Dendritic cell treated with granulocyte-macrophage colony-stimulating factor and Interleukin-4, amounts not matched to agents 40 ng/mL and 50 ng/mL, for 4 days (primary cell): Measurements from ENCODE around the gene ATG14.

Source experiments
- H3K27ac Mint-ChIP-seq: one replicate; pipeline ENCODE4 v1.8.0; 2022; ENCODE audit warnings: mild to moderate bottlenecking, mixed read lengths
- H3K27me3 Mint-ChIP-seq: one replicate; pipeline ENCODE4 v1.8.0; 2022; ENCODE audit warnings: mild to moderate bottlenecking, mixed read lengths
- H3K36me3 Mint-ChIP-seq: one replicate; pipeline ENCODE4 v1.8.0; 2022; ENCODE audit warnings: low read depth, mixed read lengths
- H3K4me1 Mint-ChIP-seq: one replicate; pipeline ENCODE4 v1.8.0; 2022; ENCODE audit warnings: low read depth, mixed read lengths
- H3K4me3 Mint-ChIP-seq: one replicate; pipeline ENCODE4 v1.8.0; 2022; ENCODE audit warnings: mild to moderate bottlenecking, moderate library complexity, mixed read lengths
- H3K9me3 Mint-ChIP-seq: one replicate; pipeline ENCODE4 v1.8.0; 2022; ENCODE audit warnings: mixed read lengths
- intact Hi-C: fragments of 100-400 bp; cut with micrococcal nuclease; formaldehyde crosslinking; loops from one replicate; pipeline ENCODE4 v1.15.0; 2022

The ATG14 gene

GRCh38 chr14:55446127-55446736, 34.6 kb upstream of the ATG14 start:
- peaks cover 1% of the 10 kb centered on the region for H3K27me3 Mint-ChIP-seq
- no peak overlapping the region for H3K27ac Mint-ChIP-seq
- H3K36me3 Mint-ChIP-seq: no peaks in the 10 kb centered on the region
- intact Hi-C loops: loop anchor here (1.0 kb wide), 1 partner anchor 133 kb away; no protein-coding TSS in a partner anchor
- peaks cover 43% of the 10 kb centered on the region for H3K4me1 Mint-ChIP-seq
- H3K9me3 Mint-ChIP-seq: no peaks in the 10 kb centered on the region
- no peak overlapping the region for H3K4me3 Mint-ChIP-seq

- H3K27me3 Mint-ChIP-seq: peaks cover 37% of the 10 kb centered on the region
- no peaks in the 10 kb centered on the region for H3K36me3 Mint-ChIP-seq
- H3K4me1 Mint-ChIP-seq: peaks cover 4% of the 10 kb centered on the region
- H3K9me3 Mint-ChIP-seq: no peaks in the 10 kb centered on the region
- no peak overlapping the region for H3K4me3 Mint-ChIP-seq
- intact Hi-C loops: no loop called here
- H3K27ac Mint-ChIP-seq: no peak overlapping the region
Measured at GRCh38 chr14:55441286-55441685, 29.7 kb upstream of the ATG14 start.

- Mint-ChIP-seq H3K36me3 (no peaks in the 10 kb centered on the region), H3K27ac (no peak within 1 kb of the TSS), H3K4me1 (no peaks in the 10 kb centered on the region), H3K27me3 (peaks cover 40% of the 10 kb centered on the region), H3K4me3 (no peak within 1 kb of the TSS), H3K9me3 (no peaks in the 10 kb centered on the region)
- intact Hi-C loops: no loop called here
Measured at GRCh38 chr14:55440385-55440784, 28.8 kb upstream of the ATG14 start, which contains the start of gene TBPL2. Gene TBPL2, minus strand, starts transcription at chr14:55440616. Its CDS starts 167 bp downstream, at chr14:55440449.

- H3K9me3 Mint-ChIP-seq: no peaks in the 10 kb centered on the region
- intact Hi-C loops: no loop called here
- no peak overlapping the region for H3K4me3 Mint-ChIP-seq
- H3K27me3 Mint-ChIP-seq: peaks cover 43% of the 10 kb centered on the region
- H3K4me1 Mint-ChIP-seq: peaks cover 10% of the 10 kb centered on the region
- no peak overlapping the region for H3K27ac Mint-ChIP-seq
- H3K36me3 Mint-ChIP-seq: no peaks in the 10 kb centered on the region
Measured at GRCh38 chr14:55438066-55438683, 26.5 kb upstream of the ATG14 start.

- H3K9me3 Mint-ChIP-seq: no peaks in the 10 kb centered on the region
- H3K27me3 Mint-ChIP-seq: peaks cover 44% of the 10 kb centered on the region
- intact Hi-C loops: no loop called here
- H3K36me3 Mint-ChIP-seq: no peaks in the 10 kb centered on the region
- no peak overlapping the region for H3K4me3 Mint-ChIP-seq
- no peak overlapping the region for H3K27ac Mint-ChIP-seq
- H3K4me1 Mint-ChIP-seq: peaks cover 10% of the 10 kb centered on the region
Measured at GRCh38 chr14:55436931-55437330, 25.3 kb upstream of the ATG14 start.

- H3K27me3 Mint-ChIP-seq: peaks cover 44% of the 10 kb centered on the region
- H3K9me3 Mint-ChIP-seq: no peaks in the 10 kb centered on the region
- H3K4me1 Mint-ChIP-seq: peaks cover 10% of the 10 kb centered on the region
- no peaks in the 10 kb centered on the region for H3K36me3 Mint-ChIP-seq
- no peak overlapping the region for H3K4me3 Mint-ChIP-seq
- intact Hi-C loops: no loop called here
- no peak overlapping the region for H3K27ac Mint-ChIP-seq
Measured at GRCh38 chr14:55436519-55436918, 24.9 kb upstream of the ATG14 start.

GRCh38 chr14:55434805-55435174, 23.2 kb upstream of the ATG14 start:
- Mint-ChIP-seq H3K4me1 (peaks cover 10% of the 10 kb centered on the region), H3K9me3 (no peaks in the 10 kb centered on the region), H3K27me3 (peaks cover 32% of the 10 kb centered on the region), H3K4me3 (no peak overlapping the region), H3K27ac (no peak overlapping the region), H3K36me3 (no peaks in the 10 kb centered on the region)
- intact Hi-C loops: no loop called here

GRCh38 chr14:55433880-55434804, 22.5 kb upstream of the ATG14 start:
- Mint-ChIP-seq H3K27me3 (peaks cover 26% of the 10 kb centered on the region), H3K9me3 (no peaks in the 10 kb centered on the region), H3K4me1 (peaks cover 10% of the 10 kb centered on the region), H3K36me3 (no peaks in the 10 kb centered on the region), H3K27ac (no peak overlapping the region), H3K4me3 (no peak overlapping the region)
- intact Hi-C loops: no loop called here

- intact Hi-C loops: no loop called here
- H3K36me3 Mint-ChIP-seq: no peaks in the 10 kb centered on the region
- peaks cover 10% of the 10 kb centered on the region for H3K4me1 Mint-ChIP-seq
- no peak overlapping the region for H3K27ac Mint-ChIP-seq
- peaks cover 22% of the 10 kb centered on the region for H3K27me3 Mint-ChIP-seq
- H3K4me3 Mint-ChIP-seq: no peak overlapping the region
- H3K9me3 Mint-ChIP-seq: no peaks in the 10 kb centered on the region
Measured at GRCh38 chr14:55432628-55433027, 21.0 kb upstream of the ATG14 start.

GRCh38 chr14:55430024-55430690, 18.5 kb upstream of the ATG14 start:
- Mint-ChIP-seq H3K4me3 (no peak overlapping the region), H3K36me3 (no peaks in the 10 kb centered on the region), H3K4me1 (peaks cover 11% of the 10 kb centered on the region), H3K9me3 (no peaks in the 10 kb centered on the region), H3K27ac (no peak overlapping the region), H3K27me3 (peaks cover 13% of the 10 kb centered on the region)
- intact Hi-C loops: loop anchor here (1.0 kb wide), 1 partner anchor 217 kb away; no protein-coding TSS in a partner anchor

GRCh38 chr14:55427439-55427838, 15.8 kb upstream of the ATG14 start:
- Mint-ChIP-seq H3K4me3 (no peak overlapping the region), H3K27ac (no peak overlapping the region), H3K36me3 (no peaks in the 10 kb centered on the region), H3K27me3 (peaks cover 10% of the 10 kb centered on the region), H3K9me3 (no peaks in the 10 kb centered on the region), H3K4me1 (peaks cover 6% of the 10 kb centered on the region)
- intact Hi-C loops: no loop called here

- Mint-ChIP-seq H3K9me3 (no peaks in the 10 kb centered on the region), H3K27me3 (peaks cover 9% of the 10 kb centered on the region), H3K36me3 (no peaks in the 10 kb centered on the region), H3K4me3 (no peak overlapping the region), H3K4me1 (peaks cover 6% of the 10 kb centered on the region), H3K27ac (no peak overlapping the region)
- intact Hi-C loops: no loop called here
Measured at GRCh38 chr14:55426891-55427290, 15.3 kb upstream of the ATG14 start.

GRCh38 chr14:55425091-55425490, 13.5 kb upstream of the ATG14 start:
- Mint-ChIP-seq H3K27me3 (peaks cover 9% of the 10 kb centered on the region), H3K4me1 (peaks cover 6% of the 10 kb centered on the region), H3K27ac (no peak overlapping the region), H3K4me3 (no peak overlapping the region), H3K36me3 (no peaks in the 10 kb centered on the region), H3K9me3 (no peaks in the 10 kb centered on the region)
- intact Hi-C loops: no loop called here

GRCh38 chr14:55423969-55424368, 12.3 kb upstream of the ATG14 start:
- no peaks in the 10 kb centered on the region for H3K36me3 Mint-ChIP-seq
- no peak overlapping the region for H3K27ac Mint-ChIP-seq
- H3K4me1 Mint-ChIP-seq: peaks cover 6% of the 10 kb centered on the region
- intact Hi-C loops: no loop called here
- no peaks in the 10 kb centered on the region for H3K9me3 Mint-ChIP-seq
- H3K4me3 Mint-ChIP-seq: no peak overlapping the region
- peaks cover 9% of the 10 kb centered on the region for H3K27me3 Mint-ChIP-seq
